DND-41 (cell line): ENCODE data around the gene CERS6.

ENCODE experiments used
- ATAC-seq: fragments of 200-7000 bp; cut with Tn5 transposase; 3 replicates; pipeline ENCODE4 v1.9.1; 2021; ENCODE audit warnings: low read depth; ENCODE audit not compliant: insufficient read depth
- DNase-seq: peaks from one replicate; pipeline ENCODE4 v3.0.0-alpha.2; 2020
- H2AFZ ChIP-seq: 2 replicates; pipeline ENCODE4 v1.6.0; 2012; ENCODE audit warnings: low read depth, low read length
- H3K27ac ChIP-seq: 2 replicates; pipeline ENCODE4 v1.5.1; 2012; ENCODE audit warnings: low read length, inconsistent platforms
- H3K27me3 ChIP-seq: fragments of 200-600 bp; sonication (generic); 2 replicates; pipeline ENCODE4 v1.6.0; 2012; ENCODE audit warnings: low read length, mild to moderate bottlenecking, inconsistent platforms; ENCODE audit not compliant: insufficient read depth, poor library complexity
- H3K36me3 ChIP-seq: 2 replicates; pipeline ENCODE4 v1.5.1; 2012; ENCODE audit warnings: low read length, inconsistent platforms; ENCODE audit not compliant: insufficient read depth
- H3K4me1 ChIP-seq: 2 replicates; pipeline ENCODE4 v1.5.1; 2012; ENCODE audit warnings: mild to moderate bottlenecking, low read length; ENCODE audit not compliant: insufficient read depth
- H3K4me2 ChIP-seq: 2 replicates; pipeline ENCODE4 v1.6.0; 2012; ENCODE audit warnings: mild to moderate bottlenecking, moderate library complexity, low read length, inconsistent platforms; ENCODE audit not compliant: insufficient read depth
- H3K4me3 ChIP-seq, 2 experiments: fragments of 200-600 bp in 1 of 2; shearing (Covaris generic) in 1 of 2; 2 replicates each; pipeline ENCODE4 v1.5.1; 2012 to 2016; ENCODE audit warnings: inconsistent platforms in 2 of 2, low read length in 2 of 2, mild to moderate bottlenecking in 2 of 2, low read depth in 1 of 2, moderate library complexity in 1 of 2
- H3K79me2 ChIP-seq: 2 replicates; pipeline ENCODE4 v1.6.0; 2012; ENCODE audit warnings: low read length, inconsistent platforms; ENCODE audit not compliant: insufficient read depth
- H3K9ac ChIP-seq: 2 replicates; pipeline ENCODE4 v1.6.0; 2012; ENCODE audit warnings: low read depth, mild to moderate bottlenecking, inconsistent platforms, low read length, moderate library complexity
- H3K9me3 ChIP-seq: 2 replicates; pipeline ENCODE4 v1.5.1; 2012; ENCODE audit warnings: low read length, moderate library complexity, mild to moderate bottlenecking, inconsistent platforms; ENCODE audit not compliant: insufficient read depth, severe bottlenecking
- H4K20me1 ChIP-seq: 2 replicates; pipeline ENCODE4 v1.6.0; 2012; ENCODE audit warnings: low read length; ENCODE audit not compliant: insufficient read depth
- EZH2 ChIP-seq: IDR thresholded peaks from 3 replicates; pipeline ENCODE4 v1.6.1; 2012; ENCODE audit warnings: borderline replicate concordance, low read depth, mild to moderate bottlenecking, moderate library complexity, low read length, inconsistent platforms; ENCODE audit not compliant: severe bottlenecking
- TF ChIP-seq, protein P1 (sequence below): IDR thresholded peaks from 2 replicates; pipeline ENCODE4 v1.5.1; 2012; ENCODE audit warnings: borderline replicate concordance, low read length, moderate library complexity, mild to moderate bottlenecking; ENCODE audit not compliant: poor library complexity, severe bottlenecking; ENCODE audit errors: extremely low read depth

Gene CERS6

GRCh38 chr2:168495524-168495923 lies 39.5 kb downstream of the CERS6 start:
- Histone ChIP-seq H3K27ac (no peak overlapping the region), H3K79me2 (peaks cover 27% of the 10 kb centered on the region; the same call in 1 of the 2 replicates), H3K4me3 (no peak overlapping the region), H3K9me3 (no peaks in the 10 kb centered on the region), H3K36me3 (peaks cover 4% of the 10 kb centered on the region; the same call in 1 of the 2 replicates), H3K4me1 (peaks cover 12% of the 10 kb centered on the region), H3K4me2 (no peak overlapping the region), H2AFZ (no peak overlapping the region), H3K9ac (no peak overlapping the region), H4K20me1 (peaks cover 3% of the 10 kb centered on the region; the same call in 1 of the 2 replicates), H3K27me3 (no peaks in the 10 kb centered on the region)
- no peak for DNase-seq
- ATAC-seq = no peak
- TF ChIP-seq, protein P1, sequence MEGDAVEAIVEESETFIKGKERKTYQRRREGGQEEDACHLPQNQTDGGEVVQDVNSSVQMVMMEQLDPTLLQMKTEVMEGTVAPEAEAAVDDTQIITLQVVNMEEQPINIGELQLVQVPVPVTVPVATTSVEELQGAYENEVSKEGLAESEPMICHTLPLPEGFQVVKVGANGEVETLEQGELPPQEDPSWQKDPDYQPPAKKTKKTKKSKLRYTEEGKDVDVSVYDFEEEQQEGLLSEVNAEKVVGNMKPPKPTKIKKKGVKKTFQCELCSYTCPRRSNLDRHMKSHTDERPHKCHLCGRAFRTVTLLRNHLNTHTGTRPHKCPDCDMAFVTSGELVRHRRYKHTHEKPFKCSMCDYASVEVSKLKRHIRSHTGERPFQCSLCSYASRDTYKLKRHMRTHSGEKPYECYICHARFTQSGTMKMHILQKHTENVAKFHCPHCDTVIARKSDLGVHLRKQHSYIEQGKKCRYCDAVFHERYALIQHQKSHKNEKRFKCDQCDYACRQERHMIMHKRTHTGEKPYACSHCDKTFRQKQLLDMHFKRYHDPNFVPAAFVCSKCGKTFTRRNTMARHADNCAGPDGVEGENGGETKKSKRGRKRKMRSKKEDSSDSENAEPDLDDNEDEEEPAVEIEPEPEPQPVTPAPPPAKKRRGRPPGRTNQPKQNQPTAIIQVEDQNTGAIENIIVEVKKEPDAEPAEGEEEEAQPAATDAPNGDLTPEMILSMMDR = no peak
- no peak for TF ChIP-seq EZH2

- no peak overlapping the region for H3K4me3 ChIP-seq
- no peak for TF ChIP-seq EZH2
- TF ChIP-seq, protein P1 = no peak
- H3K27ac ChIP-seq = no peak overlapping the region
- H3K79me2 ChIP-seq = peaks cover 21% of the 10 kb centered on the region; the same call in 1 of the 2 replicates
- no peak for ATAC-seq
- no peak overlapping the region for H3K9ac ChIP-seq
- H2AFZ ChIP-seq = no peak overlapping the region
- H4K20me1 ChIP-seq = peaks cover 3% of the 10 kb centered on the region; the same call in 1 of the 2 replicates
- no peak for DNase-seq
- H3K4me1 ChIP-seq = no peaks in the 10 kb centered on the region
- peaks cover 3% of the 10 kb centered on the region for H3K9me3 ChIP-seq
- H3K27me3 ChIP-seq = no peaks in the 10 kb centered on the region
- no peak overlapping the region for H3K4me2 ChIP-seq
- peaks cover 4% of the 10 kb centered on the region; the same call in 1 of the 2 replicates for H3K36me3 ChIP-seq
Measured at GRCh38 chr2:168496906-168497305, 40.8 kb downstream of the CERS6 start.

GRCh38 chr2:168499500-168499899 lies 43.4 kb downstream of the CERS6 start:
- H3K4me2 ChIP-seq = no peak overlapping the region
- peaks cover 21% of the 10 kb centered on the region for H3K79me2 ChIP-seq

More at GRCh38 chr2:168499500-168499899, 43.4 kb downstream of the CERS6 start:
- Histone ChIP-seq H3K4me1 (no peaks in the 10 kb centered on the region), H2AFZ (no peak overlapping the region), H3K9ac (no peak overlapping the region), H3K27ac (no peak overlapping the region), H4K20me1 (peaks cover 3% of the 10 kb centered on the region; the same call in 1 of the 2 replicates), H3K9me3 (peaks cover 3% of the 10 kb centered on the region), H3K36me3 (no peaks in the 10 kb centered on the region; the same call in 1 of the 2 replicates), H3K4me3 (no peak overlapping the region), H3K27me3 (no peaks in the 10 kb centered on the region)
- DNase-seq (no peak), ATAC-seq (no peak)
- TF ChIP-seq EZH2 = no peak
- TF ChIP-seq, protein P1 = no peak
